GM13977 (cell line): Measurements from ENCODE around the gene STAG1.
A peak's percentile ranks its signal among the peaks of the same experiment; 100 is the strongest.

Experiments
- DNase-seq: peaks from one replicate; pipeline ENCODE4 v3.0.0; 2012; ENCODE audit warnings: low spot score
- CTCF ChIP-seq: IDR thresholded peaks from 2 replicates; pipeline ENCODE4 v1.5.1; 2012; ENCODE audit warnings: mild to moderate bottlenecking, control low read depth; ENCODE audit not compliant: insufficient read depth; ENCODE audit errors: extremely low read depth, missing control alignments
- in situ Hi-C: fragments of 300-500 bp; cut with MboI; formaldehyde crosslinking; loops from one replicate; pipeline ENCODE4 v1.12.0; 2022; ENCODE audit warnings: low sequenced_read_pairs, low pct_unique_long_range_greater_than_20kb, mixed read lengths, inconsistent platforms; ENCODE audit not compliant: unreplicated experiment

STAG1 gene

GRCh38 chr3:136642711-136643110 is 109.5 kb downstream of the STAG1 start:
- in situ Hi-C loops, result no loop called here
- DNase-seq, result no peak
- no peak for TF ChIP-seq CTCF

DNA sequence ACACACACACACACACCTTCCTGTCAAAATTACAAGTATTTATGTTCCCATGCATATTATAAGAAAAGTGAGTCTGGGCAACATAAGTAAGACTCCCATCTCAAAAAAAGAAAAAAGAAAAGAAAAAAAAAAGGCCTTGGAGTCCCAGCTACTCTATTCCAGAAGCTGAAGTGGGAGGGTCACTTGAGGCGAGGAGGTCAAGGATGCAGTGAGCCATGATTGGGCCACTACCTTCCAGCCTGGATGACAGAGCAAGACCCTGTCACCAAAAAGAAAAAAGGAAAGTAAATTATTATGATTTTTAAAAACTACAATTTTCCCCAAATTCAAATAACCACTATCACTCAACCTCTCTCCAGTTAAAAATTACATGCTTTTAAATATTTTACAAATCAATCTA is 113.1 kb downstream of the STAG1 start:
- in situ Hi-C loops, result no loop called here

GRCh38 chr3:136637176-136637575 is 115.0 kb downstream of the STAG1 start:
- TF ChIP-seq CTCF, result no peak
- in situ Hi-C loops, result no loop called here
- DNase-seq, result peak; percentile 18

More for the DNA sequence above, 113.1 kb downstream of the STAG1 start:
- no peak for DNase-seq
- no peak for TF ChIP-seq CTCF

GRCh38 chr3:136634821-136635220 is 117.4 kb downstream of the STAG1 start:
- DNase-seq, result no peak
- in situ Hi-C loops, result no loop called here
- TF ChIP-seq CTCF, result no peak

- in situ Hi-C loops, result no loop called here
- DNase-seq, result no peak
- no peak for TF ChIP-seq CTCF
Measured at GRCh38 chr3:136632625-136633081, 119.5 kb downstream of the STAG1 start.

GRCh38 chr3:136631424-136631823 is 120.8 kb downstream of the STAG1 start:
- in situ Hi-C loops, result no loop called here
- no peak for TF ChIP-seq CTCF
- no peak for DNase-seq

DNA sequence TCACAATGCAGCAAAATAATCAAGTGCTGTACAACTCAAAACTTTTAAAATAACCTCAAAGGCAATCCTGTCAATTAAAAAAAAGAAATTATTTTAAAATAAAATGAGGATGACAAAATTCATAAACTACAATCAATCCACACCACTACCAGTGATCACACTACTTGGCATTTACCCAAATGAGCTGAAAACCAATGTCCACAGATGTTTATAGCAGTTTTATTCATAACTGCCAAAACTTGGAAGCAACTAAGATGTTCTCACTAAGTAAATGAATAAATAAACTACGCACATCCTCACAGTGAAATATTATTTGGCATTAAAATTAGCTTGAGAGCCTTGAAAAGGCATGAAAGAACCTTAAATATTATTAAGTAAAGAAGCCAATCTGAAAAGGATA is 121.3 kb downstream of the STAG1 start:
- in situ Hi-C loops, result no loop called here
- DNase-seq, result no peak
- no peak for TF ChIP-seq CTCF
